ENCODE results near the gene TMX2.
"Not testable (repeated sequence)": the region's sequence is repeated elsewhere in the genome, so short reads cannot be mapped to it uniquely, and the experiment has no call there.

TMX2 gene, protein sequence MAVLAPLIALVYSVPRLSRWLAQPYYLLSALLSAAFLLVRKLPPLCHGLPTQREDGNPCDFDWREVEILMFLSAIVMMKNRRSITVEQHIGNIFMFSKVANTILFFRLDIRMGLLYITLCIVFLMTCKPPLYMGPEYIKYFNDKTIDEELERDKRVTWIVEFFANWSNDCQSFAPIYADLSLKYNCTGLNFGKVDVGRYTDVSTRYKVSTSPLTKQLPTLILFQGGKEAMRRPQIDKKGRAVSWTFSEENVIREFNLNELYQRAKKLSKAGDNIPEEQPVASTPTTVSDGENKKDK

DNA sequence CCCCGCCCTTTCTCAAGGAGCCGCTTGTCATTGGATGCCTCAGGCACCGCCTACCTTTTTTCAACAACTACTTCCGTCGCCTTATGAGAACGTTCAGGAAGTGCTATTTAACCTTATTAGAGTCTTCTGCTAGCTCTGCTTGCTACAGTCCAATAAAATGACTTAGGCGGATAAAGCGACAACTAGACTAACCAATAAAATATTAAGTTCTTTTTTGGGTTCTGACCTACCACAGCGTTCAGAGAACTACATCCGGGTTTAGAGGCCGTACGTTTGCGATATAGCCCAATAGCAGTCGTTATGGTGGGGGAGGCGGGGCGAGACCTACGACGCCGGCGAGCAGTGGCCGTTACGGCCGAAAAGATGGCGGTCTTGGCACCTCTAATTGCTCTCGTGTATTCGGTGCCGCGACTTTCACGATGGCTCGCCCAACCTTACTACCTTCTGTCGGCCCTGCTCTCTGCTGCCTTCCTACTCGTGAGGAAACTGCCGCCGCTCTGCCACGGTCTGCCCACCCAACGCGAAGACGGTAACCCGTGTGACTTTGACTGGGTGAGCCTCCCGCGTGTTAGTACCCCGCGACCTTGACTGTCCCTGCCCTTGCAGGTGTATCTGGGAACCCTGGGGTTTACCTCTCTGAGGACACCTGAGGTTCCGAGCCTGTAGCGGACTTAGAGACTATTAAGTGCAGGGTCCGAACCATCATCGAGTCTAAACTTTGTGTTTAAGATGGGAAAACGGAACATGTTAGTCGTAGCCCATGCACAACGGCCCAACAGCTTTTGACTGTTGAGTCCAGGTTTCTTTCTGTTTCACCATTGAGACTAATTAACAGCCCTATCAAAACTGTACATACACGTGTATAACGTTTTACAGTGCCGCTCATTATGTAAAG, at the start of gene TMX2:
Gene TMX2, plus strand, starts transcription at position 338 of the 895 bp plus-strand sequence. Its CDS starts 26 bp downstream, at position 364.
- DNase-seq (ENCODE audit: low read depth in 4 of 4, low spot score in 1 of 4), result peak; percentile 67 to 89 (median 77)

DNA sequence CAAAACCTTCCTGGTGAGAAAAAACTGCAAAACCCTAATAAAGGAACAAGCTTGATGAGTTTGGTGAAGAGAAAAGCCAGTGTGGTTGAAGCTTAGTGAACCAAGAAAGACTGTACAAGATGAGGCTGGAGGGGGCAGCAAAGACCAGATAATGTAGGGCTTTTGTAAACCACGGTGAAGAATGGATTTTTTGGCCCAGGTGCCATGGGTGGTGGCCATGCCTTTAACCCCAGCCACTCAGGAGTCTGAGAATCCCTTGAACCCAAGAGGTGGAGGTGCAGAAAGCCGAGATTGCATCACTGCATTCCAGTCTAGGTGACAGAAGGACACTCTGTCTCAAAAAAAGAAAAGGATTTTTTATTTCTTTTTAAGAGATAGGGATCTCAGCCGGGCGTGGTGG, 49.5 kb upstream of the TMX2 start:
- no peak for DNase-seq (ENCODE audit: low read depth in 4 of 4, low spot score in 1 of 4)

DNA sequence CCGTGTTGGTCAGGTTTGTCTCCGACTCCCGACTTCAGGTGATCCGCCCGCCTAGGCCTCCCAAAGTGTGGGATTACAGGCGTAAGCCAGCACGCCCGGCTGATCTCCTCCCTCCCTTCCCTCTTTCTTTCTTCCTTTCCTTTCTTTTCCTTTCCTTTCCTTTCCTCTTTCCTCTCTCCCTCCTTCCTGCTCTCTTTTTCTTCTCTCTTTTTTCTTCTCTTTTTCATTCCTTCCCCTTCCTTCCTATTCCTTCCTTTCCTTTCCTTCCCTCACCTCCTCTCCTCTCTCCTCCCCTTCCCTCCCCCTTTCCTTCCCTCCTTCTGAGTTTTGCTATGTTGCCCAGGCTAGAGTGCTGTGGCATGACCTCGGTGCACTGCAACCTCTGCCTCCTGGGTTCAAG, 48.4 kb upstream of the TMX2 start:
- DNase-seq (ENCODE audit: low read depth in 4 of 4, low spot score in 1 of 4), result no peak

DNA sequence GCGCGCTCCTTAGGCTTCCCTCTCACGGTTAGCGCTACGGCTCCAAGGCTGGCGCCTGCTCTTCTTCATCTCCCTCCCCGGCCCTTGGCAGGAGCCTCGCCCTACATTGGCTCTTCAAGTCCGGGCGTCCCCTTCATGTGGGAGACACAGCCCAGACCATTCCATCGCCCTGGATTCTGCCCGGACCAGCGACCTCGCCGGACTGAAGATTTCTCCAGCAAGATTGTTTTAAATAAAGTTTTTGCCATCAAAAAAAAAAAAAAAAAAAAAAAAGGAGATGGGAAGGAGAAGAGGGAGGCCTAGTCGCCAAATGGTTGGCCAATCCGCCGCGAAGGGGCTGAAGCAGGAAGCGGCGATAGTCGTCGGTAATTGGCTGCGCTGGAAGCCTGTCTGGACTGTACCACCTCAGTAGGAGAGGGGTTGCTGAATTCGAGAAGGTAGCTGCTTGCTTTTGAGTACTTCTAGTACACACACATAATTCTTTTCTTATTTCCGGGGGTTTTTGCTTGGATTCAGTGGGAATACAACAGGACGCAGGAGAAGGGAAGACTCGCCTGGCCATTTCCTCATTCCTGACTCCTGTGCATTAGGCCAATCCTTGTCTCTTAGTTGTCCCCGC, 45.2 kb upstream of the TMX2 start:
- peak; percentile 69 to 85 (median 77) for DNase-seq (ENCODE audit: low read depth in 4 of 4, low spot score in 1 of 4)

DNA sequence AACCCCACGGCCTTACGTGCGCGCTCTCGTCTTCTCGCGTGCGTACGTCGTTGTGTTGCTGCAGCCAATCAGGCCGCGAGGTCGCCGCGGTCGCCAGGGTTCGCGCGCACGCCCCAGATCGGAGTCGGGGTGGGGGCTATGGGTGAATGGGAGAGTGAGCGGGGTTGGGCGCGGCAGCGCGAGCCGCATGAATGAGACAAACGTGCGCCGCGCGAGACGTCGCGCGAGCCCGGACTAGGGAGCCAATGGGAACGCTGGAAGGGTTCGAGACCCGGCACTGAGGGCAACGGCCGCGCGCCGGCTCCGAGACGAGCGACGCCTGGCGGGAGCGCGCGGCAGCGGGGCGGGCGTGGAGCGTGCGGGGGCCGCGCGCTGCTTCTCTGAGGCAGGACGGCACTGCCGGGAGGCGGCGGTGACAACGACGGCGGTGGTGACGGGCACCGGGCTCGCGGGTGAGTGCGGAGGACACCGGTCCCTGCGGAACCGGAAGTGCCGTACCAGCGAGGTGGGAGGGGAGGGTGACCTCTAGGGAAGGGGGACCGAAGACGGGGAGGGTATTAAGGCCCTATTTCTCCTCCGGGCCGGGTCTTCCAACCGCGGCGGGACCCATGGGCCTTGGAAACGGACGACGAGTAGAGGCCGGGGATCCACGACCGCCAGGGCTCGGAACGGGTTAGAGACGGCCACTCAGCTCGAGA, 44.5 kb upstream of the TMX2 start, which contains the start of gene ZDHHC5:
Gene ZDHHC5, plus strand, starts transcription at position 379 of the 698 bp plus-strand sequence. CDS start 4,977 bp downstream, outside the sequence.
- DNase-seq (ENCODE audit: low read depth in 4 of 4, low spot score in 1 of 4), result peak; percentile 94 to 99 (median 98)

DNA sequence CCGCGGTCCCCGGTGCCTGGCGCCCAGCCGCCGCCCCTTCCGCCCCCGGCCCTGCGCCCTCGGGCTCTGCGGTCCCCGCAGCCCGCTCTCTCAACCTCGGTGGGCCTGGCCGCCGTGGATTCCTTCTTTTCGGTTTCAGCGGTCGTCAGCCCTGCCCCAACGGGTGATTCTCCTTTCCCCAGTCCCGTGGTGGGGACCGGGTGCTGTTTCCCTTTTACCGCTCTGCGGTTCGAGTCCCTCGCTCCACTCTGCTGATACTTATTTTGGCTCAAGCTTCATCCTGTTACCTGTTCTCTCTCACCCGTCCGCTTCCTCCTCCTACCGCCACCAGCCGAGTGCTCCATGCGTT, 44.0 kb upstream of the TMX2 start:
- peak in 1 of 4 experiments; percentile 16 for DNase-seq (ENCODE audit: low read depth in 4 of 4, low spot score in 1 of 4)

DNA sequence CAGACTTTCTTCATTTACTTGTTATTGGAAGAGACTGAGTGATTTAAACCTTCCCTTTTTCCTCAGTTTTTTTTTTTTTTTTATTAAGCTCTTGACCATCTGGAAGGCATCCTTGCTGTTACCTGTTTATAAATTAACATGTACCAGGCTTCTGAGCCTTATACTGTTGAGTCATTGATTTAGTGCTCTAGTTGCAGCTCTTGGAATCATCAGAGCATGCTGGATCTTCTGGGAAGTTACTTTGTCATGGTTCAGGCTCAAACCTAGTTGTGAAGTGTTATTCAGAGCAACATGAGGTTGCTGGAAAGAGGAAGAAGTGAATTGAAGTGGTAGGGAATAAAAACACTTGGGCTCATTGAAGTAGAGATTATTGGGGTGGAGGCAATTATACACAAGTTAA, 38.1 kb upstream of the TMX2 start:
- DNase-seq (ENCODE audit: low read depth in 4 of 4, low spot score in 1 of 4), result no peak

DNA sequence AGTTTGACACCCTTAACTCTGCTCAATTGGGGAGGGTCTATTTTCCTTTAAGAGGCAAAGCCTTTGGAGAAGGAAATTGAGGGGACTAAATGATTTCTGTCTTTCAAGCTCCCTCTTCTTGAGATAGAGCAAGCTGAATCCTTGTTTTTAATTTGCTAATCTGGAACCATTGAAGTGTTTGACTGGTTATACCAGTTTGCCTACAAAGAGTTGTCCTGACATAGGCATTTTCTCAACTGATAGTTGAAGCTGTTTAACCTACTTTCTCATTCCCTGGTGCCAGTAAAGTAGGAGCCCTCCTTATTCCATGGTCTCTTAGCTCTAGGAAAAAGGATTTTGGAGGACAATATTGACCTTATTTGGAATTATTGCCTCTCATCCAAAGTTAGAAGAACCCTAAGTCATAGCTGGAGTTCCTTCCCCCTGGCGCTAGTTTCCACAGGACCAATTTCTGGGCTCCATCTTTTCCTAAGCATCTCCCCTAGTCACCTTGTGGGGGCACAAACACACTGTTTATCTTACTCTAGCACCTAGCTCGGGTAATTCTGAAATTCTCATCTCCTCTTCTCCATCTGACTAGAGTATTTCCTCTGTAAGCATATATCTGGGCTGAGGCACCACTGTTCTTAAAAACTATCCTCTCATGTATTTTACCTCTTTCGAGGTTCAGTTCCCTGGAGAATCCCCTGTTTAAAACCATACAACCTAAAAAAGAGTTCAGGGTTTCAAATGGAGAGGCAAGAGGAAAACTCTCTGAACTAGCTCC, 37.0 kb upstream of the TMX2 start:
- no peak for DNase-seq (ENCODE audit: low read depth in 4 of 4, low spot score in 1 of 4)

DNA sequence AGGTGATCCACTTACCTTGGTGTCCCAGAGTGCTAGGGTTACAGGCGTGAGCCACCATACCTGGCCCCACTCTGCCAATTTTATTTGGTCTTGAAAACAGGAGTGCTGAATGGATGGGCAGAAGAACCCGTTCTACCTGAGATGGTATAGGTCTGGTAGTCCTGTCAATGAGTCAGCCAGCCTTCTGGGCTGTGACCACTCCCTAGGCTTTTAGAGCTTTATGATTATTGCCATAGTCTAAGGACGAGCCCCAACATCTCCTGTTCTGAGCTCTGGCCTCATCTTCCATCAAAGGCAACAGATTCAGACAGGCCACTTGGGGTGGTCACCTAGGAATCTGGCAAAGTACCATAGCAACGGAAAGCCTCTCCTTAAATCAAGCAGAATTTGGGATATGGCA, 33.0 kb upstream of the TMX2 start:
- DNase-seq (ENCODE audit: low read depth in 4 of 4, low spot score in 1 of 4), result no peak

DNA sequence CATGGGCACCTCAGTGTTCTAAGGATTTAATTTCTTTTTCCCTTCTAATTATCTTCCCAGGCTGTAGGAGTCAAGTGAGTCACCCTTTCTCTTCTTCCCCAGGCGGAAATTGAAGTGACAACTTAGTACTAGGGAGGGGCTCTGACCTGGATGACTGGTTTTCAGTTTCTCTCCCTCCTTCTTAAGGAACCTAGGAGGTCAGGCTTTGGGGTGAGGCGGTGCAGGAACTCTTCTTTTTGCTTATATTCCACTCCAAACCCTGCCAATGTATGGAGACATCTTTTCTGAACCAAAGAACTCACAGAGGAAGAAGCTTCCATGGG, 31.9 kb upstream of the TMX2 start:
- DNase-seq (ENCODE audit: low read depth in 4 of 4, low spot score in 1 of 4), result no peak

DNA sequence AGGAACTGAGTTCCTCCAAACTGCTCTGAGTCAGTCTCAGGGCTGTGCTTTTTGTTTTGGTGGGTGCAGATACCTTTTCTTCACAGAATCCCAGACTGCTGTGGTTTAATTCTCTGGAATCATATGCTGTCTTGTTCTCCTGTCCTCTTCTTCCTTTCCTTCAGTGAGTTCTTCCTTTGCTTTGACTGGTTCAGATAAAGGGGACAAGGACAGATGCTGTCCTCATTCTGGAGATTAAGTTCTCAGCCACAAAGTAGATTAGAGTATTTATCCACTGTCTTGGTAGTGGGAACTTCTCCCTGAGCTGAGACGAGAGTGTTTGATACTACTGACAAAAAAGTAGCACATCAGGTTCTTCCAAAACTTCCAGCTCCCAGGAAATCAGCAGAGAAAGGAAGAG, 31.2 kb upstream of the TMX2 start:
- DNase-seq (ENCODE audit: low read depth in 4 of 4, low spot score in 1 of 4), result no peak

DNA sequence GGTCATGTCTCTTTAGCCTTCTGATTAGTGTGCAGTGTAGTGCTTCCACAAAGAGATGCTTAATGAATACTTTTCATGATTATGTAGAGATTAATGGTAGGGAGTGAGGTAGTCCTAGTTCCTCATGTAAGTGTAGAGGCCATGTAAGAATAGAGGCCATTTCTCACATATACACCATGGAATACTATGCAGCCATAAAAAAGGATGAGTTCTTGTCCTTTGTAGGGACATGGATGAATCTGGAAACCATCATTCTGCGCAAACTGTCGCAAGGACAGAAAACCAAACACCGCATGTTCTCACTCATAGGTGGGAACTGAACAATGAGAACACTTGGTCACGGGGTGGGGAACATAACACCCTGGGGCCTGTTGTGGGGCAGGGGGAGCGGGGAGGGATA, 21.9 kb upstream of the TMX2 start:
- DNase-seq (ENCODE audit: low read depth in 4 of 4, low spot score in 1 of 4), result not testable (repeated sequence)

DNA sequence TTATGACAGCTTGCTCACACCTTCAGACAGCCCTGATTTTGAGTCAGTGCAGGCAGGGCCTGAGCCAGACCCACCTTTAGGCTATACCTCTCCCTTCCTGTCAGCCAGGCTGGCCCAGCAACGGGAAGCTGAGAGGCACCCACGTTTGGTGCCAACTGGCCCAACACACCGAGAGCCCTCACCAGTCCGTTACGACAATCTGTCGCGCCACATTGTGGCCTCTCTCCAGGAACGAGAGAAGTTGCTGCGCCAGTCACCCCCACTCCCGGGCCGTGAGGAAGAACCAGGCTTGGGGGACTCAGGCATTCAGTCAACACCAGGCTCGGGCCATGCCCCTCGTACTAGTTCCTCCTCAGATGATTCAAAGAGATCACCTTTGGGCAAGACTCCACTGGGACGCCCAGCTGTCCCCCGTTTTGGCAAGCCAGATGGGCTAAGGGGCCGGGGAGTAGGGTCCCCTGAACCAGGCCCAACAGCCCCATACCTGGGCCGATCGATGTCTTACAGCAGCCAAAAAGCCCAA, 13.5 kb upstream of the TMX2 start:
- DNase-seq (ENCODE audit: low read depth in 4 of 4, low spot score in 1 of 4), result no peak

DNA sequence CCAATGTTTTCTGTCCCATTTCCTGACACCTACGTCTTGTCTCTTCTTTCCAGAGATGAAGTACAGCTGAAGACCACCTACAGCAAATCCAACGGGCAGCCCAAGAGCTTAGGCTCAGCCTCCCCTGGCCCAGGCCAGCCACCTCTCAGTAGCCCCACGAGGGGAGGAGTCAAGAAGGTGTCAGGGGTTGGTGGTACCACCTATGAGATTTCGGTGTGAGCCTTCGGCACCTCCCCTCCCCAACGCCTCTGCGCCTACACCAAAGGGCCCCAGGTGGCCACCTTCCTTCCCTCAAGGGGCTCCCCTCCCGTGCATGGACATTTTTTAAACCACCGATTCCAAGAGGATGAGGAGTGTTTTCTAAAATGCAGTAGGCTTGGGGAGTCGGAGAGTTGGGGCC, 12.6 kb upstream of the TMX2 start:
- DNase-seq (ENCODE audit: low read depth in 4 of 4, low spot score in 1 of 4), result no peak

DNA sequence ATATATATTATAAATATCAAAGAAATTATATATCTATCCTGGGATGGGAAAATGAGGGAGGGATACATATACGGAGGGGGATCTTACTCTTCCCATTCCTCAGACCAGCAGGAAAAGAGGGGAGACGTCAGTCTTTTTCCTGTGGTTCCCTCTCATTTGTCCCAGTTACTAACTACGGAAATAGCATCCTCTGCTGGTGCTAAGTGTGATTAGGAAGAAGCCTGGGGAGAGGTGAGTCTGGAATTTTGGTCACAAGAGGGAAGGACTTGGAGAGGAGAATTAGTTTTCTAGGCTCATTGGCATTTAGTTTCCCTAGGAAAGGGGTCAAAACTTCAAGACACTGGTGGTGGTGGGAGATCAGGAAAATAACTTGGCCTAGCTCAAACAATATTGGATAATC, 12.0 kb upstream of the TMX2 start:
- no peak for DNase-seq (ENCODE audit: low read depth in 4 of 4, low spot score in 1 of 4)

DNA sequence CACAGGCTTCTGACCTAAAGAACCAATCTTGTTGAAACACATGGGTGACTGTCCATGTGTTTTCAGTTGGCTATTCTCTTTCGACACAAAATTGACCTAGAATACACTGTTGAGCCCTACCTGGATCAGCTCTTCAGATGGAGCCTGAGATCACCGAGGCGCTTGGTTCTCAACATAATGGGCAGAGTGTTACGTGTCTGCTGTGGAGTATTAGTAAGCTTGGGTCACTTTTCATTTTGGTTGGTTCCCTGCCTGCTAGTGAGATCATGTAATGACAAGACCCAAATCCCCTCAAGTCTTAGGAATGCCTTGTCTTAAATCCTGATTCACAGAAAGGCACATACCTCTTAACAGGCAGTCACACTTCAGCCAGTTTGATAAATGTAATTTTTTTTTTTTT, 9.1 kb upstream of the TMX2 start:
- no peak for DNase-seq (ENCODE audit: low read depth in 4 of 4, low spot score in 1 of 4)

DNA sequence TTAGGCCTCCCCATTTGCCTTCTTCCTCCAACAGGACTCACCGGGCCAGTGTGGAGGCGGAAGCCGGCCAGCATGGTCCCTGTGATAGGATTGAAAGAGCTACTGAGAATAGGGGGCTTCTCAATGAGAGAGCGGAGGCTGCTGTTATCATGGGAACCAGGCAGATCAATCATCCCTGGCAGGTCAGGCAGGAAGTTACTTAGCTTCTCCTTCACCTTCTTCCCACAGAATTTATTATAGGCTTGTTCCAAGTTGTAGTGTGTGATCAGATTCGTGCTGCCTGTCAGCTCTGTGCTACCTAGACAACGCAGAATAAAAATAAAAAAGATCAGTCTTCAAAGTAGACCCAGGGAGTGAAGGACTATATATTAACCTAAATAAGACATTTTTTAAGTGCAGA, 7.5 kb upstream of the TMX2 start:
- no peak for DNase-seq (ENCODE audit: low read depth in 4 of 4, low spot score in 1 of 4)

DNA sequence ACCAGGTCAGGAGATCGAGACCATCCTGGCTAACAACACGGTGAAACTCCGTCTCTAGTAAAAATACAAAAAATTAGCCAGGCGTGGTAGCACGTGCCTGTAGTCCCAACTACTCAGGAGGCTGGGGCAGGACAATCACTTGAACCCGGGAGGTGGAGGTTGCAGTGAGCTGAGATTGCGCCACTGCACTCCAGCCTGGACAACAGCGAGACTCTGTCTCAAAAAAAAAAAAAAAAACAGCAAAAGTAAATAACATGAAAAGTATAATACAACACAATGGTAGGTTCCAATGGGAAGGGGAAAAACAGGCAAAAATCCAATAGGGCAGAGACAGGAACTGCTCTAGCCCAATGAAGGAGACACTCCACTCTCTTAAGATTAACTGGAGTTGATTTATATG, 7.0 kb upstream of the TMX2 start:
- DNase-seq (ENCODE audit: low read depth in 4 of 4, low spot score in 1 of 4), result not testable (repeated sequence)

DNA sequence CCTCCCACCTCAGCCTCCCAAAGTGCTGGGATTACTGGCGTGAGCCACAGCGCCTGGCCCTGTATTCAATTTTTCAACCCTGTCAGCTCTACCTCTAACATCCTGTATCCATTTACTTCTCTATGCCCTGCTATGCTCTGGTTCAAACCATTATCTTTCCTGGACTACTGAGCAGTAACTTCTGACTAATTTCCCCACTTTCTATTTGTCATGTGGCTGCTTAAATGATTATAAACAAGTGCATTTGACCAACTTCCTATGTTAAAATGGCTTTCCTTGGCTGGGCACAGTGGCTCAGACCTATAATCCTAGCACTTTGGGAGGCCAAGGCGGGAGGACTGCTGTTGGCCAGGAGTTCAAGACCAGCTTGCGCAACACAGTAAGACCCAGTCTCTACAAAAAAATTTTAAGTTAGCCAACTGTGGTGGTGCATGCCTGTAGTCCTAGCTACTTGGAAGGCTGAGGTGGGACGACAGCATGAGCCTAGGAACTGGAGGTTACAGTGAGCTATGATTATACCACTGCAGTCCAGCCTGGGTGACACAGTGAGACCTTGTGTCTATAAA, 2.5 kb upstream of the TMX2 start:
- DNase-seq (ENCODE audit: low read depth in 4 of 4, low spot score in 1 of 4), result no peak
